HG02759 (cell line): ENCODE results near the gene AS3MT.
"Not testable (repeated sequence)": the region's sequence is repeated elsewhere in the genome, so short reads cannot be mapped to it uniquely, and the experiment has no call there.

ENCODE experiments used
- ATAC-seq: cut with Tn5 transposase; IDR thresholded peaks from one replicate; pipeline ENCODE4 v1.9.1; 2021; ENCODE audit warnings: mild to moderate bottlenecking, moderate library complexity; ENCODE audit not compliant: unreplicated experiment

AS3MT gene

DNA sequence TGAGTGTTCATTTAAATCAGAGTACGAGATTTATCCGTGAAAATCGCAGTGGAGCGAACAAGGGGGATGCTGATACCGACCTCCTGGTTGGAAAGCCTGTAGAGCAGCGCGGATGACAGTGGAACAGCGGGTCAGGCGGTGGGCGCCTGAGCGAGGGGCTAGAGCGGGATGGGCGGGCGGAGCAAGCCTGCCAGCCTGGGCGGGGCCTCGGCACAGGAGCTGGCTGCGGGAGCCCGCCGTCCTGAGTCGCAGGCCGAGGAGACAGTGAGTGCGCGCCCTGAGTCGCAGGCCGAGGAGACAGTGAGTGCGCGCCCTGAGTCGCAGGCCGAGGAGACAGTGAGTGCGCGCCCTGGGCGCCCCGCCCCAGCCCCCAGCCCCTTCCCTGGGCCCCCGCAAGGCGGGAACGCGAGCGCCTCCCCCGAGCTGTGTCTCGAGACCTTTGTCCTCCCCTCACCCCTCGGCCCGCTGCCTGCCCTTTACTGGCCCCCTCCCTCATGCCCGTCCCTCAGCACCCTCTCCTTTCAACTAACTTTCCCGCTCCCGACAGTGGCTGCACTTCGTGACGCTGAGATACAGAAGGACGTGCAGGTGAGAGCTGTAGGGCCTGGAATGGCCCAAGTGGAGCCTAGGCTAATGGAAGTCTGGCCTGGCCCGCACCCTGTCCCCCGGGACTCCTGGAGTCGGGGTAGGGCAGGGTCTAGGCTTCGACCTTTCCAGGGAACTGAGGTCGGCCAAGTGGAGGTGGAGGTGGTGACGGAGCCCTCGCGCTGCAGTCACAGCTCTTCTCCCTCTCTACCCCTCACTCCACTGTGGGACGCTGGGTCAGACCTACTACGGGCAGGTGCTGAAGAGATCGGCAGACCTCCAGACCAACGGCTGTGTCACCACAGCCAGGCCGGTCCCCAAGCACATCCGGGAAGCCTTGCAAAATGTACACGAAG is at the start of gene AS3MT:
Gene AS3MT, plus strand, starts transcription at position 213 of the 941 bp plus-strand sequence. Its CDS starts 123 bp downstream, at position 336.
- ATAC-seq, result no peak

- ATAC-seq, result not testable (repeated sequence)
These were observed 49.3 kb upstream of the AS3MT start for GRCh38 chr10:102820008-102820407.

DNA sequence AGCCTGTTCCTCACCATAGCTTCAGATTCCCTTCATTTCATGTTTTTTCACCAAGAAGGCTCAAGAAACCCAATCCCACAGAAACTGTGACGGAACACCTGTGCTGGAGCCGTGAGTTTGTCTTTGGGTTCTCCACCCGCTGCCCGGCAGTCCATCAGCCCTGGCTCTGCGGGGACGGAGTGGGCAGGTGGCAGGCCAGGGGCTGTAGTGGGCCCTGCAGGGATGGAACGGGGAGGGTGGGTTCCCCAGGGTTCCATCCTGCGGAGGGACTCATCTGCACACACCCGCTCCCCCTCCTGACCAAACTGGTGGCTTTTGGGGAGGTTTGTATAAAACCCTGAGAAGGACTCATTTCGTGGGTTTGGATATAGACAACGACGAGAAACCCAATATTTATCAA is 47.0 kb upstream of the AS3MT start:
- no peak for ATAC-seq

DNA sequence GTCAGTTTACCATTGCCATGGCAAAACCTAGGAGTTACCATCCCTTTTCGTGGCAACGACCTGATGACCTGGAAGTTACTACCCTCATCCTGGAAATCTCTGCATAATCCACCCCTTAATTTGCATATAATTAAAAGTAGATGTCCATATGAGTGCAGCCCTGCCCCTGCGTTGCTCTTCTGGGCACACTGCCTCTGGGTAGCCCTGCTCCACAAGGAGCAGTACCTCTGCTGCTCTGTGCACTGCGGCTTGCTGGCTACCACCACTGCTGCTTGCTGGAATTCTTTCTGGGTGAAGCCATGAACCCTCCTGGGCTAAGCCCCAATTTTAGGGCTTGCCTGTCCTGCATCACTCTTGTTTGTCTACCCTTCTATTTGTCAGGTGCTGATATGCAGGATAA is 44.6 kb upstream of the AS3MT start:
- no peak for ATAC-seq

- ATAC-seq, result no peak
These were observed 43.0 kb upstream of the AS3MT start for GRCh38 chr10:102826148-102826796.

GRCh38 chr10:102827597-102827975 is 41.7 kb upstream of the AS3MT start:
- ATAC-seq, result no peak

DNA sequence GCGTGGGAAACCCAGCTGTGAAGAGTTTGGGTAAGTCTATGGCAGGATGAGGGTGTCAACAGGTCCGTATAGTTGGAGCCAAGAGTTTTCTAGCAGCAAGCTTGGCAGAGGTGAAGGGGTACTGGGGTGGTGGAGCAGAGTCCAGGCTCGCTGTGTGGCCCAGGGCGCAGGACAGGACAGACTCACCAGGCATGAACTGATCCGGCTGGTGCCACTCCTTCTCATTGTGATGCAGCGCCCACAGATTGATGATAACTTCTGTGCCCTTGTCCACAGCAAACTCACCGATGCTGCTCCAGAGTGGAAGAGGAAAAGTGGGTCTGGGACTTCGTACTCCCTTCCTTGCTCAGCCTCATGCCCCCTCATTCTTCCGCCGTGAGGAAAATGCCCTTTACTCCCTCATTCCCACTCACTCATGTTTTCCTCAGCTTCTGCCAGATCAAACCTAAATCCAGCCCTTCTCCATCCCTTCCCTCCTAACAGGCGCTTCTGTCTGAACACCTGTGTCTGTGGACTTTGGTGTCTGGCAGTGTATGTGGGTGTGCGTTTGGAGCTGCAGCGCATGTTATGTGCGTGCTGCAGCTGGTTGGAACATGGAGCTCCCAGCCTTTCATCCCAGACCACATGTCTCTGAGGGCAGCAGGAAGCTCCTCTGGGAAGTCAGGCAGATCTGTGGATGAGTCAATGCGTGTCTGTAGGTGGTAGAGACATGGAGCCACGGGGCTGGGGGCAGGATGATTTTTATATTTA is 37.8 kb upstream of the AS3MT start:
- ATAC-seq, result no peak

DNA sequence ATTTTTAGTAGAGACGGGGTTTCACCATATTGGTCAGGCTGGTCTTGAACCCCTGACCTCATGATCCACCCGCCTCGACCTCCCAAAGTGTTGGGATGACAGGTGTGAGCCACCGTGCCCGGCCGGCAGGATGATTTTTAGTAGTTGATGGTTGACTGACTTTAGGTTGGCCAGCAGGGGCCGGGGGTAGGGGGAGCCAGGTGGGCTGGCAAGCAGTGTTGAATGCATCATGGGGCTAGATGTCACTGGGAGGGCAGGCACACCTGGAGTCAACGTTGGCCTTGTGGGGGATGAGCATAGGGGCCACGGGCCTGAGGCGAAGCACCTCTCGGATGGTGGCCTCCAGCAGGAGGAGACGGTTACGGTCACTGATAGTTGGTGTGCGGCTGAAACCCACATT is 37.0 kb upstream of the AS3MT start:
- no peak for ATAC-seq

GRCh38 chr10:102832987-102833386 is 36.3 kb upstream of the AS3MT start:
- ATAC-seq, result no peak

- no peak for ATAC-seq
These were observed 35.1 kb upstream of the AS3MT start for GRCh38 chr10:102834143-102834542.

- ATAC-seq, result peak; percentile 73
These were observed 34.2 kb upstream of the AS3MT start for GRCh38 chr10:102835007-102835482.

GRCh38 chr10:102837230-102837721 is 32.0 kb upstream of the AS3MT start, which contains the start of gene CYP17A1:
TSS of gene CYP17A1 (minus strand) at chr10:102837413. CDS start at chr10:102837361, 52 bp downstream.
- no peak for ATAC-seq

DNA sequence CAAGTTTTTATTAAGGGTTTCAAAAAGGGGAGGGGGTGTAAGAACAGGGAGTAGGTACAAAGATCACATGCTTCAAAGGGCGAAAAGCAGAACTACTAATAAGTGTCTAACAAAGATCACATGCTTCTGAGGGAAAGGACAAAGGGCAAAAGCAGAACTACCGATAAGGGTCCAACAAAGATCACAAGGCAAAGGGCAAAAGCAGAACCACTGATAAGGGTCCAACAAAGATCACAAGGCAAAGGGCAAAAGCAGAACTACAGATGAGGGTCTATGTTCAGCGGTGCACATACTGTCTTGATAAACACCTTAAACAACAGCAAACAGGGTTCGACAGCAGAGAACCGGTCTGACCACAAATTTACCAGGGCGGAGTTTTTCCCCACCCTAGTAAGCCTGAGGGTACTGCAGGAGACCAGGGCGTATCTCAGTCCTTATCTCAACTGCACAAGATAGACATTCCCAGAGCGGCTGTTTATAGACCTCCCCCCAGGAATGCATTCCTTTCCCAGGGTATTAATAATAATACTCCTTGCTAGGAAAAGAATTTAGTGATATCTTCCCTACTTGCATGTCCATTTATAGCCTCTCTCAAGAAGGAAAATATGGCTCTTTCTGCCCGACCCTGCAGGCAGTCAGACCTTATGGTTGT is 30.9 kb upstream of the AS3MT start:
- not testable (repeated sequence) for ATAC-seq

GRCh38 chr10:102841827-102842345 is 27.4 kb upstream of the AS3MT start:
- ATAC-seq, result no peak

DNA sequence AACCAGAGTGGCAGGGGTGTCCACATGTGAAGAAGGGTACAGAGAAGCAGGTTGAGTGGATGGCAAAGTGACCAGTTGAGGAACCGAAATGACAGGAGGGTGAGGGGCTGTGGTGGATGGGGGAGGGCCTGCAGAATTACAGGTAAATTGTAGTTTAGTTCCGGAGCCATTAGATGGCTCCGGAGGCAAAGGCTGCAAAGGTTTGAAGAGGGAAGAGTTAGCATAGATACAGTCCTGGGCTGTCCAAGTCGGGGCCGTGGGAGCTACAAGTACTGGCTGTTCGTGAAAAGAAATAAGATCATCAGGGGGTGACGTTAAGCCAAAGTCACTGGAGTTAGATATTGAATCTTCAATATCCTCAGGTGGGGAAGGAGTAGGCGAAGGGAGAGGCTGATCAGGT is 26.1 kb upstream of the AS3MT start:
- not testable (repeated sequence) for ATAC-seq

DNA sequence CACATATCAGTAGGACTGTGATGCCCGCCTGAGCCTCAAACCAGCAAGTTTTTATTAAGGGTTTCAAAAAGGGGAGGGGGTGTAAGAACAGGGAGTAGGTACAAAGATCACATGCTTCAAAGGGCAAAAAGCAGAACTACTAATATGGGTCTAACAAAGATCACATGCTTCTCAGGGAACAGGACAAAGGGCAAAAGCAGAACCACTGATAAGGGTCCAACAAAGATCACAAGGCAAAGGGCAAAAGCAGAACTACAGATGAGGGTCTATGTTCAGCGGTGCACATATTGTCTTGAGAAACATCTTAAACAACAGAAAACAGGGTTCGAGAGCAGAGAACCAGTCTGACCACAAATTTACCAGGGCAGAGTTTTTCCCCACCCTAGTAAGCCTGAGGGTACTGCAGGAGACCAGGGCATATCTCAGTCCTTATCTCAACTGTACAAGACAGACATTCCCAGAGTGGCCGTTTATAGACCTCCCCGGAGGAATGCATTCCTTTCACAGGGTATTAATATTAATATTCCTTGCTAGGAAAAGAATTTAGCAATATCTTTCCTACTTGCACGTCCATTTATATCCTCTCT is 25.0 kb upstream of the AS3MT start:
- ATAC-seq, result not testable (repeated sequence)

GRCh38 chr10:102845352-102845902 is 23.8 kb upstream of the AS3MT start:
- no peak for ATAC-seq

DNA sequence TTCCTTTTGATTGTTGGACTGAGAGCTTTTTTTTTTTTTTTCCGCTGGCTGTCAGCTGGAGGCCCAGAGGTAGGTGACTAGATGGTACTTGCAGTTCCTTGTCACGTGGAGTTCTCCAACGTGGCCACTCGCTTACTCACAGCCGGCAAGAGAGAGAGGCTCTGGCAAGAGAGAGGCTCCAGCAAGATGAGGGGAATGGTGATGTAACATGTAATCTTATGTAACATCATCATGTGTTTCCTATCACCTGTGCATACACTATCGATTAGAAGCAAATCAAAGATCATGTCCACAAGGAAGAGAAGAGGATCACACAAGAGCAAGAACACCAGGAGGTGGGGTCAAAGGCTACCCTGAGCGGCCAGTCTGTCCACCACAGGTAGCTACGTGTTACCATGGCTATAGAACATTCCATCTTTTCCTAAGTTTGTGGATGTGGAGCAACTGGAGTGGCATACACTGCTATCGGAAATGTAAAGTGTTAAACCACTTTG is 19.2 kb upstream of the AS3MT start:
- no peak for ATAC-seq

- not testable (repeated sequence) for ATAC-seq
These were observed 16.0 kb upstream of the AS3MT start for GRCh38 chr10:102853237-102853636.
